ENCODE results near the gene KIF16B.

- TF ChIP-seq CTCF (IDR thresholded peaks at IDR 0.05): no peak
- no peak for TF ChIP-seq ESRRA (CRISPR knock-in tag; IDR thresholded peaks at IDR 0.05; ENCODE audit: borderline replicate concordance)
- TF ChIP-seq ZNF219 (CRISPR knock-in tag; IDR thresholded peaks at IDR 0.05; ENCODE audit: borderline replicate concordance): no peak
- no peak for TF ChIP-seq PRDM15 (CRISPR knock-in tag; IDR thresholded peaks at IDR 0.05)
- no peak for TF ChIP-seq ATF1 (CRISPR knock-in tag; IDR thresholded peaks at IDR 0.05)
- no peak for TF ChIP-seq ATF3 (CRISPR knock-in tag; conservative IDR thresholded peaks at IDR 0.05)
- TF ChIP-seq JUN (CRISPR knock-in tag; IDR thresholded peaks at IDR 0.05): no peak
- TF ChIP-seq CREM (CRISPR knock-in tag; IDR thresholded peaks at IDR 0.05): no peak
- TF ChIP-seq SP1 (CRISPR knock-in tag; conservative IDR thresholded peaks at IDR 0.05): no peak
- no peak for TF ChIP-seq ZNF671 (CRISPR knock-in tag; IDR thresholded peaks at IDR 0.05)
- no peak for TF ChIP-seq ATF6 (CRISPR knock-in tag; IDR thresholded peaks at IDR 0.05)
- no peak for TF ChIP-seq ZNF232 (CRISPR knock-in tag; IDR thresholded peaks at IDR 0.05)
- no peak for TF ChIP-seq ATF2 (CRISPR knock-in tag; IDR thresholded peaks at IDR 0.05; ENCODE audit: borderline replicate concordance, low read depth)
Measured at GRCh38 chr20:16408981-16409380, 164.3 kb downstream of the KIF16B start.

Measured in WTC11 (cell line).